Fibroblast of lung (primary cell): ENCODE results near the gene CAMSAP2.

Source experiments
- EZH2 ChIP-seq: IDR thresholded peaks from 2 replicates; pipeline ENCODE4 v1.5.1; 2012; ENCODE audit warnings: low read length, control low read depth, mild to moderate bottlenecking; ENCODE audit errors: missing control alignments
- TF ChIP-seq, protein P1 (sequence below), 2 donors: IDR thresholded peaks in 1 of 2; conservative IDR thresholded peaks in 1 of 2; 1 replicate in 1 of 2; 2 replicates in 1 of 2; pipeline ENCODE4 v1.5.1; 2011 to 2012; ENCODE audit warnings: low read length in 2 of 2, control low read depth in 1 of 2, inconsistent platforms in 1 of 2, low read depth in 1 of 2, mild to moderate bottlenecking in 1 of 2

DNA sequence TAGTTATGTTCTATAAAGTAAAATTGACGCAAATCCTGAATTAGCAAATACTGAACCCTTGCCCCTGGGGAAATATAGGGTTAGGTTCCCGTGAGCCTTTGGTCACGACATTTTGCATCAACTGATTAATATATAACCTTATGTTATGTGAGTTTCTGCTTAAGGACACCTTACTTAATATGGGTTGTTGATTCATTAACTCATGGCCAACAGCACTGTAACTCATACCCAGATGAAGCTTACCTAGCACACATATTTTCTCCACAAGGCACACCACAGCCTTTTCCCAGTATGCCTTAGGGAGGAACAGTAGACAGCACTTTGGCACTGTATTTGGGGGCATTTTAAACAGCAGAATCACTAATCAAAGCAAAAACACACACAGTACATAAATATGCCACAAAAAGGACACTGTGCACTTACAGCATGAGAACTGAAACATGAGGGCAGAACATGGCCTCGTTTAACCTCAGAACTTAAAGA lies 171.1 kb downstream of the CAMSAP2 start:
- TF ChIP-seq, protein P1, sequence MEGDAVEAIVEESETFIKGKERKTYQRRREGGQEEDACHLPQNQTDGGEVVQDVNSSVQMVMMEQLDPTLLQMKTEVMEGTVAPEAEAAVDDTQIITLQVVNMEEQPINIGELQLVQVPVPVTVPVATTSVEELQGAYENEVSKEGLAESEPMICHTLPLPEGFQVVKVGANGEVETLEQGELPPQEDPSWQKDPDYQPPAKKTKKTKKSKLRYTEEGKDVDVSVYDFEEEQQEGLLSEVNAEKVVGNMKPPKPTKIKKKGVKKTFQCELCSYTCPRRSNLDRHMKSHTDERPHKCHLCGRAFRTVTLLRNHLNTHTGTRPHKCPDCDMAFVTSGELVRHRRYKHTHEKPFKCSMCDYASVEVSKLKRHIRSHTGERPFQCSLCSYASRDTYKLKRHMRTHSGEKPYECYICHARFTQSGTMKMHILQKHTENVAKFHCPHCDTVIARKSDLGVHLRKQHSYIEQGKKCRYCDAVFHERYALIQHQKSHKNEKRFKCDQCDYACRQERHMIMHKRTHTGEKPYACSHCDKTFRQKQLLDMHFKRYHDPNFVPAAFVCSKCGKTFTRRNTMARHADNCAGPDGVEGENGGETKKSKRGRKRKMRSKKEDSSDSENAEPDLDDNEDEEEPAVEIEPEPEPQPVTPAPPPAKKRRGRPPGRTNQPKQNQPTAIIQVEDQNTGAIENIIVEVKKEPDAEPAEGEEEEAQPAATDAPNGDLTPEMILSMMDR (conservative IDR thresholded peaks at IDR 0.05 in 1 of 2, IDR thresholded peaks at IDR 0.05 in 1 of 2; ENCODE audit: low read depth in 1 of 2, low read length in 2 of 2): no peak
- TF ChIP-seq EZH2: no peak
